ENCODE results near the gene CITED4.
"Not testable (repeated sequence)": the region's sequence is repeated elsewhere in the genome, so short reads cannot be mapped to it uniquely, and the experiment has no call there.

CITED4 gene, protein sequence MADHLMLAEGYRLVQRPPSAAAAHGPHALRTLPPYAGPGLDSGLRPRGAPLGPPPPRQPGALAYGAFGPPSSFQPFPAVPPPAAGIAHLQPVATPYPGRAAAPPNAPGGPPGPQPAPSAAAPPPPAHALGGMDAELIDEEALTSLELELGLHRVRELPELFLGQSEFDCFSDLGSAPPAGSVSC

DNA sequence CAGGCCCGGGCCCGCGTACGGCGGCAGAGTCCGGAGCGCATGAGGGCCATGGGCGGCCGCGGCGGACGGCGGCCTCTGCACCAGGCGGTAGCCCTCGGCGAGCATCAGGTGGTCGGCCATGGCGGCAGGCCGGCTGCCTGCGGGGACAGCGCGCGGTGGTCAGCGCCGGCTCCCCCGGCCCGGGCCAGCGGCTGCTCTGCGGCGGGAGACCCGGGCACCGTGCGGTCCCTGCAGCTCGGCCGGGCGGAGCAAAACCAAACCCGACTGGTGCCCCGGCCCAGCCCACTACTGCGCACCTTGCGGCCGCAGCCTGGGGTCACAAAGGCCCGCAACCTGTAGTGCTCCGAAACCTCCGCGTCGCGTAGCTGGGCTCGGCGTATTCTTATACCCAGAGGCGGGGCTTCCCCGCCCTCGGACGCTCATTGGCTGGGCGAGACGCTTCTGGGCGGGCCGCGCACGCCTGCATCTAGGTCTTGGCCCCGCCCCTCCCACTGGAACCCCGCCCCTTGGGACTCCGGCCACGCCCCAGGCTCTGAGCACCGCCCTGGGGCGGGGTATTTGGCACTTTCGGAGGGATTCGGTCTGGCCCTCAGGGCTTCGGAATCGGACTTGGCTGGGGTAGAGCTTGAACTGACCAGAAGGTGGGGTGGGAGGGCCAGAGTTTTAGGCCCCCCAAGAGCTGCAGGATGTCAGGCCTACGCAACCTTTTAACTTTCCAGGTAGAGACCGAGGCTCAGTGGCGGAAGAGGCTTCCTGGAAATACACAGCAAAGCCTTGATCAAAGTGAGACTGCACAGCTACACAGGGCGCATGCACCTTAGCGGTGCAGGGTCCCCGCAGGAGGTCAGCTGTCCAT, at the start of gene CITED4:
Gene CITED4, minus strand, starts transcription at position 356 of the 856 bp plus-strand sequence. Its CDS starts 236 bp downstream, at position 120.
- peak; percentile 86 to 95 (median 92) for DNase-seq (ENCODE audit: low read depth in 4 of 4, low spot score in 1 of 4)

DNA sequence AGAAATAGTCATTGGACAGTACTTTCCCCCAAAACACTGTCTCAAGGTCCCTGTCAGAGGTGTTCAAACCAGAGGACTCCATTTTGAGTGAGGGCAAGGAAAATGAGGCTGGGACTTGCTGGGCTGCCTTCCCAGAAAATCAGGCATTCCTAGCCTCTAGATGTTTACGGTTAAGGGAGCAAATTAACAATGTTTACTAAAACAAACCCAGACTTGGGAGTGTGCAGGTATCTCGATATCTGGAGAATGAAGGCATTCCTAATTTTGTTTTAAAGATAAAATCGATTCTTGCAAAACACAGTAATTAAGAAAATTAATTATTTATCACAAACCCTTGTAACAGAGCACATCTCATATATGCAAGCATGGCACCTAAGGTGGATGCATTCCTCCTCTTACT, 48.9 kb upstream of the CITED4 start:
- no peak for DNase-seq (ENCODE audit: low read depth in 4 of 4, low spot score in 1 of 4)

DNA sequence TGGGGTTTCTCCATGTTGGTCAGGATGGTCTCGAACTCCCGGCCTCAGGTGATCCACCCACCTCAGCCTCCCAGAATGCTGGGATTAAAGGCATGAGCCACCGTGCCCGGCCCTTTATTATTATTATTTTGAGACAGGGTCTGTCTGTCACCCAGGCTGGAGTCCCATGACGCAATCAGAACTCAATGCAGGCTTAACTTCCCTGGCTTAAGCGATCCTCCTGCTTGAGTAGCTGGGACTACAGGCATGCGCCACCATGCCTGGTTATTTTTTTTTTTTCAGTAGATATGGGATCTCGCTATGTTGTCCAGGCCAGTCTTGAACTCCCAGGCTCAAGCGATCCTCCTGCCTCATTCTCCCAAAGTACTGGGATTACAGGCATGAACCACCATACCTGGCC, 47.1 kb upstream of the CITED4 start:
- no peak for DNase-seq (ENCODE audit: low read depth in 4 of 4, low spot score in 1 of 4)

DNA sequence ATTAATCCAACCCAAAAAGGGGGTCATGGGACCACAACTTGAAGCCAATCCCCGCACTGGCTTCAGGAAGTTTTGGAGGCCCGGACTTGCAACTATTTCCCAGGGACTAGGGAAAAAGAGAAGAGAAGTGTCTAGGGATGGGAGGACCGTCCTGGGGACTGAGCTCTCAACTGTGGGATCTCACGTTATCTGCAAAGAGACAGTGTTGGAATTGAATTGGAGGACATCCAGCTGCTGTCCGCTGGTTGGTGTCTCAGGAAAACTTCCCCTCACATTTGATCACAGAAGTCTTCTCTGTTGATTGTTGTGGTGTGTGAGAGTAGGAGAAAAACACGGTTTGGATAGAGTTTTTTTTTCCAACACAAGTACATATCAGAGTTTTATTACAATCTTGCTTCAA, 46.2 kb upstream of the CITED4 start:
- no peak for DNase-seq (ENCODE audit: low read depth in 4 of 4, low spot score in 1 of 4)

DNA sequence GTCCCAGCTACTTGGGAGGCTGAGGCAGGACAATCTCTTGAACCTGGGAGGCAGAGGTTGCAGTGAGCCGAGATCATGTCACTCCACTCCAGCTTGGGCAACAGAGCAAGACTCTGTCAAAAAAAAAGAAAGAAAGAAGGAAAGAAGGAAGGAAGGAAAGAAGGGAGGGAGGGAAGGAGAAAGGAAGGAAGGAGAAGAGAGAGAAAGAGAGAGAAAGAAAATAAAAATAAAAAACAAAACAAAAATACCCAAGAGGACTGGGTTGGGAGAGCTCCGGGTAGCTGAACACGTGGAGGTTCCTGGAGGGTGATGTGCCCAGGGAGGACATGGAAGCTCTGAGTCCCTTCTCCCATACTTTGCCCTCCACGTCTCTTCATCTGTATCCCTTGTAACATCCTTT, 45.7 kb upstream of the CITED4 start:
- DNase-seq (ENCODE audit: low read depth in 4 of 4, low spot score in 1 of 4) = no peak

DNA sequence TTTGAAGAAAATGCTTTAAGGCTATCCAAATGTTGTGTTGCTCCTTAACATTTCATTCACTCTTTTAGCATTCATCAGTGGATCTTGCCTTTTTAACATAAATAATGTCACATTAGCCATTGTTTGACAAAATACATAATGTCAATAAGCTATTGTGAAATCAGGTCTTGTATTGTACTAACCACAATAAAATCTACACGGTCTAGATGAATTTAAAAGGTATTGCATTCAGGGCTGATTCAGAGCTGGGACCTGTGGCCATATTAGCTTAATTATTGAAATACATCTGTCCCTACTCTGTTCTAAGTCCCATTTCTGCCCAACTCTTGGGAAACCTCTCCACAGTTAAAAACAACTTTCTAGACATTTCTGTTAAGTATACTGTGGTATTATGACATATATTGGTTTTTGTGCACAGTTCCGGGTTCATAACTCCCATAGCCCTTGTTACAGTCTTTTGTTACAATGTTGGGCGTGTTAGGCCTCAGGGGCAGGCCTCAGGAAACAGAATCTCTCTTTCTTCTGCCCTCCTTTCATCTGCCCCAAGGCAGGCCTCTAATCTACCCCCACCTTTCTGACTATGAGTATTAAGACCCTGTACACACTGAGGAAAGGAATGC, 44.7 kb upstream of the CITED4 start:
- no peak for DNase-seq (ENCODE audit: low read depth in 4 of 4, low spot score in 1 of 4)

DNA sequence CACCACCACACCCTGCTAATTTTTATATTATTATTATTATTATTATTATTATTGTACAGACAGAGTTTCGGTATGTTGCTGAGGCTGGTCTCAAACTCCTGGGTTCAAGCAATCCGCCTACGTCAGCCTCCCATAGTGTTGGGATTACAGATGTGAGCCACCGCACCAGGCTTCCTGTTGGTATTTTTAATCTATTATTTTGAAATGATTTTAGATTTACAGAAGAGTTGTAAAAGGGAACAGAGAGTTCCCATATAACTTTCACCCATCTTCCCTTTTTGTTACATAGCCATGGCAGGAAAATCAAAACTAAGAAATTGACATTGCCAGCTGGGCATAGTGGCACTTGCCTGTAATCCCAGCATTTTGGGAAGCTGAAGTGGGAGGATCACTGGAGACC, 42.9 kb upstream of the CITED4 start:
- DNase-seq (ENCODE audit: low read depth in 4 of 4, low spot score in 1 of 4) = no peak

DNA sequence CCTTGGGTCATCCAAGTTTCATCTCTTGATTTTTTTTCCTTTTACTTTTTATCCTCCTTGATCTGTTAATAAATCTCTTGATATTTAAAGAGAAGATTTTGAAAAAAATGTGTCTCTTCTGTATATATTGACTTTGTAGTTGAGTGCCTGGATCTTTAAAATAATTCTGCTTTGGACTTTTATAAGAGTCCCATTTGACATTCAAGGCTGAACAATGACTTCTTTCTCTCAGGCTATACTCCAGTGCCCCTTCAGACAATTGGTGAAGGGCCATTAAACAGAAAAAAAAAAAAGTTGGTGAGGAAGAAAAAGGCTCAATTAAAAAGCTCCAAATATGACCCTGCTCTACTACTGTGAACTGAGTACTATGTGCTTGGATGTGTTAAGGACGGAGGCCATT, 40.9 kb upstream of the CITED4 start:
- no peak for DNase-seq (ENCODE audit: low read depth in 4 of 4, low spot score in 1 of 4)

DNA sequence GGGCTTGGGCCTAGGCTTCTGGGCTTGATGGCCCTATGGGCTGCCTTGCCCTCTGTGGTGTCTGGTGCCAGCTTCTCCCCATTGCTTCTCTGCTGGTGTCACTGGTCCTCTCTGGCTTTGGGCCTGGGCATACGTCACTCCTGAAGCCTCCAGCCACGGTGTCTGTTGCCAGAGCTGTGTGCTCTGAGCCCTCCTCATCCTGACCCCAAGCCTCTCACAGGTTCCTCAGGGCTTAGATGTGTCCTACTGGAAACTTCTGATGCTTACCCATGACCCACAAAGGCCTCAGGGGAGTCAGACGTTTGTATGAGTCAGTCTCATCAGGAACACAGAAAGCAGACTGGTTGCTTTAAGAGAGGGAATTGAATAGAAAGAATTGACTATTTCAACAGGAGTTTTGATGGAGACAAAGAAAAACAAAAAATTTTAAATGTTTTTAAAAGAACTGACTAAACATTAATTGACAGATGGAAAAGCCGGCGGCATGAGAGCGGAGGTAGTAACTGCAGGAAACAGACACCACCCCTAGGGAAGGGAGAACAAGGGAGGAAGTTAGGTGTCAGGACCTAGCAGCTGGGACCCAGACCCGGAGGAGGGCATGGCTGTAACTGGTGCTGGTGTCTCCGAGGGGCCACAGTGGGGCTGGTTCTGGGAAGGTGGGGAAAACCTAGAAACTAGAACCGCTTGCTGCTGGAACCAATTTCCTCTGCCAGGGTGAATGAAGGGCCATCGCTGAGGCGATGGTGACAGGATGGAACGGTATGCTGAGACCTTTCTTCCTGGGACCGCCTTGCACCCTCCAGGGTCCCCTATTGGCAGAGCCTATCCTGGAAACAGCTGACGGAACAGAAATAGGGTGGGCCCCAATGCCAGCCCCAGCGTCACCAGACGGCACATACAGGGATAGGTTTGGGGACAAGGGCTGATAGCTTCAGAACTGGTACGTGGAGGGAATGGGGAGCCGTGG, 40.0 kb upstream of the CITED4 start:
- DNase-seq (ENCODE audit: low read depth in 4 of 4, low spot score in 1 of 4) = no peak

DNA sequence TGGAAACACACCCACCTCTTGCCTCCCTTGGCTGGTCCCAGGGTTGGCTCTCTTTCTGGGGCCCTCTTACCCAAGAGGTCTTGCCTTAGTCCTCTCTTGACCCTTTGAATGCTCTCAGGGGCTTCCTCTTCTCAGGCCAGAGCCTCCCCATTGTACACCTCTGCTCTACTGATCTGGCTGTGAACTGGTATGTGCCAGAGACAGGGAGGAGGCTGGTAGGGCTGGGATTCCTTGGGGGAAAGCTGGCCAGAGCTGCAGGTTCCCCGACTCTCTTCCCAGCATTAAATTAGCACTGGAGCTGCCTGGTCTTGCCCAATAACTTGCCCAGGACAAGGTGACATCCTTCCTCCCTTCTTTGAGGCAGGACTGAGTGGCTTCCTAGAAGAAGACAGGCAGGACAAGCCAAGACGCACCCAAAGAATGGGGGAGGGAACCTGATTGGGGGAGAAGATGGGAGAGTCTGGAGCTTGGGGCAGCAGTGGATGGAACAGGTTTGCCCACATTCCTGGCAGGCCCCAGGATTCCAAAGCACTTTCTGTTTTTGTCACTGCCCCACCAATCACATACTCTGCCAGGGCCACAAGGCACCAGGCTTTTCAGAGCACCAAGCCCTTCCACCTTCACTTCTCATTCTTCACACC, 37.2 kb upstream of the CITED4 start:
- no peak for DNase-seq (ENCODE audit: low read depth in 4 of 4, low spot score in 1 of 4)

DNA sequence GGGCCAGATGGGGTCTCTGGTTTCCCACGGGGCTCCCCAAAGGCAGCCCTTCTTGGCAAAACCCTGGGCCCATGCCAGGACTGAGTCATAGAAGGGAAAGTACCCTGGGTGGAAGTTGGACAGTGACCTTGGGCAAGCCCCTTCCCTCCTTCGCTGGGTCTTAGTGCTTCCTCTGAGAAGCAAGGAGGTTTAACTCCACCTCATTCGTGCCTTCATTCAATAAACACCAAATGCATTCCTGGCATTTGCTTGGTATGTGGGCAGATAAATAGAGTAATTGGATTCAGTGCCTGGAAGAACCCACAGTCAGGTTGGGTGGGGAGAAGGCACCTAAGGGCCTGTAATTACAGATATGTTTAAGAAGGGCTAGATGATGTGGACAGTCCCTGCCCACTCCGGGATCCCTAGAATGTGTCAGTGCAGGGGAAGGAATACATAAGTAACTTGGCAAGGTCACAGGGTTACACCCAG, 36.3 kb upstream of the CITED4 start:
- no peak for DNase-seq (ENCODE audit: low read depth in 4 of 4, low spot score in 1 of 4)

DNA sequence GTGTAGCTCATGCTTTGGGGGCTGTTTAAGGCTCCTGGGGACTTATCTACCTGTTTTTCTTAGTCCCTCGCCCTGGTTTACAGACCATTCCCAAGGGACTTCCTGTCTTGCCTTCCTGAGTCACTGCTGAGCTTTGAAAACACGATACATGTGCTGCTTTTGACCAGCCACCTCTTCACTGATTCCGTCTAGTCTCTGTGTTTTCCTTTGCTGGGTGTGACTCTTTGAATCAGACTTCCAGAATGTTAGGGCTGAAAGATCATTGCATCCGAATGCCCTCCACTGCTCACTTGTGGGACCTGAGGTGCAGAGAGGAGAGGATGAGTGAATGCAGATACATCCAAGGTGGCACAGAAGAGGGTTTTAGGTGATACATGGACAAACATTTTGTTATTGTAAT, 35.4 kb upstream of the CITED4 start:
- no peak for DNase-seq (ENCODE audit: low read depth in 4 of 4, low spot score in 1 of 4)

DNA sequence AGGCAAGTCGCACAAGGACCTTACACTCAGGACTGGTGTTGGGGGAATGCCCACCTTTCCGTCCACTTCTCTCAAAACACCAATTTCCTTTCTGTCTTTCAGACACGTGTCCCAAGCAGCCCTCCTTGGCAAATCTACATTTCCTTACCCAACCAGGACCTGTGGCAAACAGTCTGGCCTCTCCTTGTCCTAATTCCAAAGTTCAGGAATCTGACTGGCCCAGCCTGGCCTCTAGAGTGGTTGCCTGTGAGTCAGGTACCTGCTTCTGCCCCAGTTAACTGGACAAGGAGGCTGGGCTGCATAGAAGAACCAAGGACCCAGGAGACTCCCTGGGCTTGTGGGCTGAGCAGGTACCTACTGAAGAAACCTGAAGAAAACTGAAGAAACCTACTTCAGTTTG, 34.3 kb upstream of the CITED4 start:
- DNase-seq (ENCODE audit: low read depth in 4 of 4, low spot score in 1 of 4) = no peak

DNA sequence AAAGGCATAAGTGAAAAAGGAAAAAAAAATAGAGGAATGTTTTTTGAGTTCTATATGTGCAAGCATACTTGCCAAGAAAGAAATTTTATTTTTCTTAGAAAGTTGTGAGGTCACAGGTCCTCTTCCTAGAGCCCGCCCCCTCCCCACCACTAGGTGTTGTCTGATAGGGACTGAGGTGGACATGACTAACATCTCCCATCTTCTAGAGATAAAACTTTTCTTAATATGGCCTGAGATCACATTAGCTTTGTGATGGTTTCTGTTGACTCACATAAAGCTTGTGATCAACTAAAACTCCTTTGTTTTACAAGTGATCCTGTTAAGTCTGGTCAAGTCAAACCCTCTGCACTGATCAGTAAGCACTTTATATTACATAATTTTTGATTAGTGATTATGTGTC, 33.4 kb upstream of the CITED4 start:
- DNase-seq (ENCODE audit: low read depth in 4 of 4, low spot score in 1 of 4) = no peak

DNA sequence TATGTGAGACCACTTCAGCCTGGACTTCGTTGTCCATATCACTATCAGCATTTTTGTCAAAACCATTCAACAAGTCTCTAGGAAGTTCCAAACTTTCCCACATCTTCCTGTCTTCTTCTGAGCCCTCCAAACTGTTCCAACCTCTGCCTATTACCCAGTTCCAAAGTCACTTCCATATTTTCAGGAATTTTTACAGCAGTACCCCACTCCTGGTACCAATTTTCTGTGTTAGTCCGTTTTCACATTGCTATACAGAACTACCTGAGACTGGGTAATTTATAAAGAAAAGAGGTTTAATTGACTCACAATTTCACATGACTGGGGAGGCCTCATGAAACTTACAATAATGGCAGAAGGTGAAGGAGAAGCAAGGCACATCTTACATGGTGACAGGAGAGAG, 32.7 kb upstream of the CITED4 start:
- not testable (repeated sequence) for DNase-seq (ENCODE audit: low read depth in 4 of 4, low spot score in 1 of 4)

DNA sequence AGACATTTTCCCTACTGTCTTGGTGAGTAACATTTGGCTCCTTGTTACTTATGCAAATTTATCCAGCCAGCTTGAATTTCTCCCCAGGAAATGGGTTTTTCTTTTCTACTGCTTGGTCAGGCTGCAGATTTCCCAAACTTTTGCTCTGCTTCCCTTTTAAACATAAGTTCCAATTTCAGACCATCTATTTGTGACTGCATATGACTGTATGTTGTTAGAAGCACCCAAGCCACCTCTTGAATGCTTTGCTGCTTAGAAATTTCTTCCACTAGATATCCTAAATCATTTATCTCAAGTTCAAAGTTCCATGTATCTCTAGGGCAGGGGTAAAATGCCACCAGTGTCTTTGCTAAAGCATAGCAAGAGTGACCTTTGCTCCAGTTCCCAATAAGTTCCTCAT, 32.3 kb upstream of the CITED4 start:
- DNase-seq (ENCODE audit: low read depth in 4 of 4, low spot score in 1 of 4) = no peak

DNA sequence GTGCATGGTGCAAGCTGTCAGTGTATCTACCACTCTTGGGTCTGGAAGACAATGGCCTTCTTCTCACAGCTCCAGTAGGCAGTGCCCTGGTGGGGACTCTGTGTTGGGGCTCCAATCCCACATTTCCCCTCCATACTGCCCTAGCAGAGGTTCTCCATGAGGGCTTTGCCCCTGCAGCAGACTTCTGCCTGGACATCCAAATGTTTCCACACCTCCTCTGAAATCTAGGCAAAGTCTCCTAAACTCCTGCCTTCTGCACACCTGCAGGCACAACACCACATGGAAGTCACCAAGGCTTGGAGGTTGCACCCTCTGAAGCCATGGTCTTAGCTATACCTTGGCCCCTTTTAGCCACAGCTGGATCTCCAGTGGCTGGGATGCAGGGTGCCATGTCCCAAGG, 31.8 kb upstream of the CITED4 start:
- no peak for DNase-seq (ENCODE audit: low read depth in 4 of 4, low spot score in 1 of 4)

DNA sequence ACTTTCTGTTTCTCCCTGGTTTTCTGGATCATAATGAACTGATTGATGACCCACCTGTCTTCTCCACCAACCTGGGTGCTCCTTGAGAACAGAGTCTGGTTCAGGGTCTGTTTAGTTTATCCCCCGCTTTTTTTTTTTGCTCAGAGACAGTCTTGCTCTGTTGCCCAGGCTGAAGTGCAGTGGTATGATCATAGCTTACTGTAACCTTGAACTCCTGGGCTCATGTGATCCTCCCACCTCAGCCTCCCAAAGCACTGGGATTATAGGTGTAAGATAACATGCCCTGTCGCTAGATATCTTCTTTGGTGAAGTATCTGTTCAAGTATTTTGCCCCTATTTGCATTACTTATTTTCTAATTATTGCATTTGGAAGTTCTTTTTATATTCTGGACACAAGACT, 30.2 kb upstream of the CITED4 start:
- no peak for DNase-seq (ENCODE audit: low read depth in 4 of 4, low spot score in 1 of 4)

DNA sequence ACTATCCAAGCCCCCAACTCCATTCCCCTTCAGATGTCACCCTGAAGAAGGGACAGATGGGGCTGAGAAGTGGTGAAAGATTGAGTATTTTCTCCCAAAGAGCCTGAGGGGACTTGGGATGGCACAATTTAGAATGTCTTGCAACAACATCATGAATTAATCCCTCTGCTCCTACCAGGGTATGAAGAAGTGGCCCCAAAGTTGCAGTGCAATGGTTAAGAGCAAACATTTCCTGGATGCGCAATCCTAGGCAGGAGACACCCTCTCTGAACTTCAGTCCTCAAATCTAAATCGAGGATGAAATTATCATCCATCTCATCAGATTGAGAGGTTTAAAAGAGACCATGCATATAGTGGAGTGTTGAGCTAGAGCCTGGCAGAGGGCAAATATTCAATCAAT, 28.6 kb upstream of the CITED4 start:
- DNase-seq (ENCODE audit: low read depth in 4 of 4, low spot score in 1 of 4) = no peak

DNA sequence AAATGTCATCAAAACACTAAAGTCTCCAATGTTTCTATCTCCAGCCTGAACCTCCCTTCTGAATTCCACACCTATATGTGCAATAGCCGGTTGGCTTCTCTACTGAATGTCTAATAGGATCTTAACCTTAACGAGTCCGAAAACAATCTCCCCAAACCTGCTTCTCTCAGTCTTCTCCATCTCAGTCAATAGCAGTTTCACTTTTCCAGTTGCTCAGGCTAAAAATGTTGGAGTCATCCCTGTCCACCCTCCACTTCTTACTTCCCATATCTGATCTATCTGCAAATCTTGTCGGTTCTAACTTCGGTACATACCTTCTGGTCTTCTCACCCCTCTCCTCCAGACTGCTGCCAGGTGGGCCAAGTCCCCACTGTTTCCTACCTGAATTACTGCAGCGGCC, 25.5 kb upstream of the CITED4 start:
- DNase-seq (ENCODE audit: low read depth in 4 of 4, low spot score in 1 of 4) = no peak

DNA sequence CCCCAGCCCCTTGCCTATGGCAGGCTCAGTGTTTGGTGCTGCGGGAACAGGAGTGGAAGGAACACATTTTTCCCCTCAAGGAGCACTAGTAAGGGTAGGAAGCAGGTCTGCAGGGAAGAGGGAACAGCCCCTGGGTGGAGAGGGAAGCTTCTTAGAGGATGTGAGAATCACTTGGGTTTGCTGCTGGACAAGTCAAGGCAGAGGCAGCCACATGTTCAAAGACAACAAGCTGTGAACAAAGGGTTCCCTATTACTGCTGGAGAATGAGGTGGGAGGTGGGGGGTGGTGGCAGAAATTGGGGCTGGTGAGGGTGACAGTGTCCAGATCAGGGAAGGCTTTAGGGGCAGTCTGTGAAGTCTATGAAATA, 24.8 kb upstream of the CITED4 start:
- no peak for DNase-seq (ENCODE audit: low read depth in 4 of 4, low spot score in 1 of 4)

Data from stimulated activated CD4-positive, alpha-beta T cell treated with anti-CD3 and anti-CD28 coated beads, Interleukin-1b, Interleukin-23, amount 100 ng/mL, for 24 hours (primary cell).